Stimulated activated CD4-positive, alpha-beta T cell treated with anti-CD3 and anti-CD28 coated beads, Interleukin-1b, Interleukin-23, amount 100 ng/mL, for 4 hours (primary cell): Measurements from ENCODE around the gene ZBED2.

Experiments used
- DNase-seq, 2 donors: peaks; one replicate each; pipeline ENCODE4 v3.0.0-alpha.2; 2020; ENCODE audit warnings: low read depth in 2 of 2

The ZBED2 gene

DNA sequence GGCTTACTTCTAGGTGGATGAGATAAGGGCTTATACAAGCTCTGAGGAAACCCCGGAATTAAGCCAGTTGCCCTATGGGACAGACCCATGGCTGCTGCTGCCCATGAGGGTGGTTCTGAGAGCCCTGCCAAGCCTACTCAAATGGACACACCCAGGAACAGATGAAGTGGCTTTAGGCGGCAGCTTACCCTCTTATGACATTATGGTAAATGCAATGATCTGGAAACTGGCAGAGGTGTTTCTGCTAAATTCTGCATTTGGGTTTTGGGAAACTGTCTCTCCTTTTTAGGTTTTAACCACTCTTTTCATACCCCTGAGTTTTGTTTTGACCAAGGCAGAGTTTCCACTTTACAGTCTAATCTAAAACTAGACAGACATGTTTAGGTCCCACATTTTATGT is 9.0 kb upstream of the ZBED2 start:
- DNase-seq = no peak

DNA sequence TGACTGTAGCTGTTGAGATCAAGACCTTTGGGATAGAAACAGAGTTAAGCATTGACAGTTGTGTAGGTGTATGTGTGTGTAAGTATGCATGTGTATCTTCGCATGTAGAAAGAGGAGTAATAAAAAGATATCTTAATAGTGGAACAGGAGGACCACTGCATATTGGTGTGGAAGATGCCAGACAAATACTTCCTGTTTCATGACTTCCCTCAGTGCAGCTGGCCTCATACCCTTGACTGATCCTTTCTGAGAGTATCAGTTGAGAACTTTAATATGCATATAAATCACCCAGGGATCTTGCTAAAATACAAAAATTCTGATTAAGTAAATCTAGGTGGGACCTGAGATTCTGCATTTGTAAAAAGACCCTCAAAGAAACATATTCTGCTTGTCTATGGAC is 8.5 kb upstream of the ZBED2 start:
- DNase-seq = no peak

DNA sequence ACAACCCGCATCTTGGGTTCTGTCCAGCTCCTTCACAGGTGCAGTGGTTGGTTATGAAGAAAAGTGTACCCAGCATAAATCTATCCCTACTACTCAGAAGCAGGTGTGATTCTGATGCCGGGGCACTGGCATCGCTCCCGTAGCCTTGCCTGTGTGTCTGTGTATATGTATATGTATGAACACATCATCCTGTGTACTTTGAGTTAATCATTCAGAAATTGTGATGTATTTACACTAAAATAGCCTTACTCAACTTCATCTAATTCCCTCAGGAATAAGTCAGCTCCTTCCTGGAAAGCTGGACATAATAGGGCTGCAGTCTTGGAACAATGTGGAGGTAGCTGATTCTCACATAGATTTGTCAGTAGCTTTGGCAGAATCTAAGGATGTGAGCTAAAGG is 6.7 kb upstream of the ZBED2 start:
- DNase-seq = no peak

DNA sequence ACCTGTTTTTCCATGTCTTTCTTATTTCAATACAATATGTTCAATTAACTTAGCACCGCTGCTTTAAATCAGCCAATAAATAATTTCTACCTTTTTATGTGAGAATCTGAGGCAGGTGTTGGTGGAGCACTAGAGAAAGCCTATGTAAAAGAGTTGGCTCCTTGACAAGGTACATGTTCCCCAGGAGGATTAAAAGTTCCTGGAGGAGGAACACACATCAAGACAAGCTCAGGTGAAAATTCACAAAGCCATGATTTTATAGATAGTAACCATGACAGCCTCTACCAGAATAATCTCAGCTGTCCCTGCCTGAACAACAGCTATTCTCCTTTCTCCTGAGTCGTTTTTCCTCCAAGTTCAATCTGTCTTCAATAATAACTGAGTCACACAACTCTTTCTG is 3.4 kb upstream of the ZBED2 start:
- DNase-seq = no peak

DNA sequence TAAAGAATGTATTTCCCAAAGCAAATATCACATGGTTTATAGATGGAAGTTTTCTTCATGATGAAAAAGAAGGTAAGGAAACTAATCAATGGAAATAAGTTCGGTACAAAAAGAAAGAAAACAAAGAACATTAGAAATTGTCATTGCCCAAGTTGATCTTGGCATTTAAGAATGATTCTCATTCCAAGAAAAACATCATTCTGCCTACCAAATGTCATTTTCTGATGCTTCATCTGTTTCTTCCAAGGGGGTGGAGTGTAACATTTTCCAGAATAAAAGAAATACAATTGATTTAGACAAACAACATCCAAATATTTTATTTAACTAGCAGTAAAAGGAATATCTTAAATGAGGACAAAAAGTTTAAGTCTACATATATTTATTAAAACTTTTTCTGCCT is 3.0 kb upstream of the ZBED2 start:
- DNase-seq = no peak

DNA sequence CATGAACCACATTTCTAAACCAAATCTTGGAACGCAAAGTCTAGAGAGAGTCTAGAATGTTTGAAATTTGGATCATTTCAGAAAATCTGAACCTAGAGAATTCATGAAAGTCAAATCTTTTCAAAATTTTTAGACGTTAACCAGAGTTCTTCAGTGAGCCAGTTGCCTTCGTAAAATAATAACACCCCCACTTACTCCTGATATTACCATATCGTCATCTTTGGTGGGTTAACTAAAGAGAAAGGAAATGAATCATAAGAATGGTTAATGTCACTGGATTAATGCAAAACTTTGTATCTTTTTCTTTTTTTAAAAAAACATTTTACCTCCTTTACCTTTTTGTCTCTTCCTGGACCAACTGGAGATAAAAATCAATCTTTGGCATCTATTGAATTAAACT is 1.2 kb upstream of the ZBED2 start:
- no peak for DNase-seq

DNA sequence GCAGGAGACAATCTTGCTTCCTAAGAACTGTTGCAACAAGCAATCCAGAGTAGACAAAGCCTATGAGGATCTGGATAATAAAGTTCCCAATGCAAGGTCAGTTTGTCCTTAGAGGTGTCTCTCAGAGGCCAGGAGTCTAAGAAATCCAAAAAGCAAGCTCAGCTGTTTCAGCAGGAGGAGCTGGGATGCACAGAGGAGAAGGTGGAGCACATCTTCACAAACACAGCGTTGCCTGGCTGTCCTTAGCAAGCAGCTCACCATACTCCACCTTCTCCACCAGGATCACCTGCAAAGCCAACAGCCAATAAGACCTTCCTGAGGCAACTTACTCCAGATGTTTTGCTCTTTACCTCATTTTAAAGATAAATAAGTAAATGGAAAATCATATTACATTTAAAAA is 365 bp downstream of the ZBED2 start:
- DNase-seq = no peak

DNA sequence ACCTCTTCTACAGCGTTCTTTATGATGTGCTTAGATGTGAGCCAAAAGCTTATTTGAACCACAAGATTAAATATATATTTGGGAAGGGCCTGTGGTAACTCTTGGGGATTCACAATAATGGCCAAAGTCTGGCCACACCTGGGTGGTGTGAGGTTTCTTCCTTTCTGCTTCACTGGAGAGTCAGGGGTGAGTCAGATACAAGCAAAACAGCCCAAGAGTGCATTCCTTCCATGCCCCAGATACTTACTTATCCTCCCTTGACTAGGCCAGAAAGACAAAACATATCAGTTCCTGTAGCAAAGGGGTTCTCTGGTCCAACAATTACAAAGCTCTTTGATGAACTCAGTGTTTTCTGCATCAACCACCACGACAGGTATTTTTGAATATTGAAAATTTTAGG is 941 bp downstream of the ZBED2 start:
- DNase-seq = no peak

DNA sequence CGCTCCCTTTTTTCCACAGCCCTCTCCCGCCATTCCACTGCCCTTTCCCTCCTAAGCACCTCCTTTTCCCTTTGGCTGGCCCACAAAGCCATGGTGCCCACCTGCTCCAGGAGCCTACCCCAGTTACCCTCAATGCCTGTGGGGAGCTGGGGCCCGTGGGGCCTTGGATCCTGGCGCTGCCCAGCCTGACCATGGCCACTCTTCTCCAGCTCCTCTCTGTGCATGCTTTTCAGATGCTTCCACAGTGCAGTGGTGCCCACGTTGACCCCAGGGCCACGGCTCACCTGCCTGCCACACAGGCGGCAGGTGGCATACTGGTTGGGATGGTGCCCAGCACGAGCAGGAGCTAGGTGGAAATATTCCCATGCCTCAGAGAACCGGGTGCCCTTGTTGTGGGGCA is 1.5 kb downstream of the ZBED2 start:
- DNase-seq = no peak

DNA sequence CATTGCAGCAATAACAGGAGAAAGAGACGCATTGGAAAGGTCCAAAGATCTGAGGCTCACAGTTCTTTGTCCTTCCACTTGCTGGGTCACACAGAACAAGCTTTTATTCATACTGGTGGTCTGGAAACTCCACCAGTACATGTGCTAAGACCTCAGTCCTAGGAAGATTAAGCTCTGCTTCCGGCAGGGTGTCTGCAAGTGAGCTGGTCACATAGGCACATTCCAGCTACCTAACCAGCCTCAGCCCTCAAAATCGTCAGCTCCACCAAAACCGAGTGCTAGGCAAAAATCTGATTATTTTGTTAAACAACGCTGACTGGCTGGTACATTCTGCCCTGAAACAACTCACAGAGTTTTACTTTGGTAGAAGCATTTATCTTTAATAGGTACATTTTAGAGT is 2.2 kb downstream of the ZBED2 start:
- no peak for DNase-seq

DNA sequence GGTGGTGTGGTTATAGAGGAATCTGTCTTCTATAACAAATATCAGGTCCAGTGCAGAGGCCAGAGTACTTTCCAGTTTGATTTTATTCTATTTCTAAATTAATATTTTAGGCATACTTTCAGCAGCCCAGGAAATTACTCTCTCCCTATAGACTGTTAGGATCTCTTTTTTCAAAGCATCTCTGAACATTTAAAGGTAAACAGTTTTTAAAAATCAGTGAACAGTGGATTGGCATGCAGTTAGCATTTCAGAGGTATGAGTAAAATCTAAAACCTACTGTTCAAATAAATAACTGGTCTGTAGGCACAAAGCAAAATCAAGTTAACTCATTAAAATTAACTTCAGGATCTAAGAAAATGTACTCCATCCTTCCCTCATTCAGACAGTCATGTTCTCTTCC is 3.0 kb downstream of the ZBED2 start:
- no peak for DNase-seq

DNA sequence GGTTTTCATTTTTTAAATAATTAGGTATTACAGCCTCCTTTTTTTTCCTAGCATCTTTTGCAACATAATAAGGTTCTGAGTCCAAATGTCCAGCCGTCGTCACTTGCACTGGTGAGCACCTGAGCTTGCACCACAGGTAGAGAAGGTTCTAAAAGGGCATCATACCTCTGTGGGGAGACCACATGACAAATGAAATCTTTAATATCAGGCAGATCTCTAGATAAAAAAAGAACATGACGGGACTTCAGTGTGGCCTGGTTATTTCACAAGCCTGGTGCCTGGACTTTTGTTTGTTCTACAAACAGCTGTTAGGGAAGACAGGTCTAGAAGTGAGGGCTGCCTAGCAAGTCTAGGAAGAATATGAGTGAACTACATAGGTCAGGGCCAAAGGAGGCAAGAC is 3.6 kb downstream of the ZBED2 start:
- no peak for DNase-seq

DNA sequence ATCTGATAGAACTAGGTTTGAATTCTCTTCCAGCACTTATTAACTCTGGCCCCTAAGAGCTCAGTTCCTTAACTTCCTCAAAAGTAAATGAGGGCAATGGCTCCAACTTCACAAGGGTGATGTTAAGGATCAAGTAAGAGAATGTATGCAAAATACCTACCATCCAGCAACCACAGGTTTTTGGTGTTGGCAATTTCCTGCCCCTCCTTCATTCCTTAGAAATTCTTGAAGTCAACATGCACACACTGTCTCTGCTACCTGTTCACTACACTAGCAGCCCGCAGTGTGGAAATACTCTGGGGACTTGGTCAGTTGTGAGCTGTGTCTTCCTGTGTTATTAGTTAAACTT is 5.0 kb downstream of the ZBED2 start:
- no peak for DNase-seq

DNA sequence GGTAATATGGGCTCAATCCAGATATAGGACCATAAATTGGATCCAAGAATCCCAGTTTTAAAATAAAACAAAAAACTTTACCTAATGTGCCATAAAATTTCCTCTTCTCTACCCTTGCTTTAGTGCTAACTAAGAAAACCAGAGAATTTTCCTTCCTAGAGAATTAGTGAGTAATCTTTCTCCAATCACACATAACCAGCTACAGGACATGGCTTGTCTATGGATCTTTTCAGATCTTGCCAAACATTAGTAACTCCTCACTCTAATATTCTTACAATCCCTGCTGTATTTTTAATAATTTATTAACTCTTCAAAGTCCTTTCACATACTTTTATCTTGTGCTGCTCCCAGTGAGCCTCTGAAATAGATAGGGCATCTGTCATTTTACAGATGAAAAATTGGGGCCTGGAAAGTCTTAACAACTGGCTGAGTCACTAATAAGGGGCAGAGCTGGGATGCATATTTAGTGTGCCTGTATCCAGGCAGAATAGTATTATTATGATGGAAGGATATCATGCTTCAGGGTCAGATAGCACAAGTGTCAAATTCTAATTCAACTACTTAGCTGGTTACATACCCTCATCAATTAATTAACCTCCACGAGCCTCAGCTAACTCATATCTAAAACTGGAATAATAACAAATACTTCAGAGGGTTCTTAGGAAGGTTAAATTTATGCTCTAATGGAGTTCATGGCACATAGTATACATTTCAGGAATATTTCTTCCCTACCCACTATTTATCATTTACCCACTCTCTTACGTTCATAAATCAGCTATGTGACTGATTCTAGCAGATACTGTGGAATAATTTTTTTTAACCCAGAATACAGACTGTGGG is 5.6 kb downstream of the ZBED2 start:
- no peak for DNase-seq

DNA sequence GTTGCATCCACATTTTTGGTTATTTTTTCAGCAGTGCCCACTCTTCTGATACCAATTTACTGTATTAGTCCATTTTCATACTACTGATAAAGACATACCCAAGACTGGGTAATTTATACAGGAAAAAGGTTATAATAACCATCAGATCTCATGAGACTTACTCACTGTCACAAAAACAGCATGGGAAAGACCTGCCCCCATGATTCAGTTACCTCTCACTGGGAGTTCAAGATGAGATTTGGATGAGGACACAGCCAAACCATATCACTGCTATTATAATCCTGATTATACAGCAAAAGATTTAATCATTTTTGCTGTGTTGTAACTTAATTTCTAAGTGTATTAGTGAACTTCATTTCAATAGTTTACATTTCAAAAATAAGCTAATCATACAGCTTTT is 6.6 kb downstream of the ZBED2 start:
- DNase-seq = no peak

DNA sequence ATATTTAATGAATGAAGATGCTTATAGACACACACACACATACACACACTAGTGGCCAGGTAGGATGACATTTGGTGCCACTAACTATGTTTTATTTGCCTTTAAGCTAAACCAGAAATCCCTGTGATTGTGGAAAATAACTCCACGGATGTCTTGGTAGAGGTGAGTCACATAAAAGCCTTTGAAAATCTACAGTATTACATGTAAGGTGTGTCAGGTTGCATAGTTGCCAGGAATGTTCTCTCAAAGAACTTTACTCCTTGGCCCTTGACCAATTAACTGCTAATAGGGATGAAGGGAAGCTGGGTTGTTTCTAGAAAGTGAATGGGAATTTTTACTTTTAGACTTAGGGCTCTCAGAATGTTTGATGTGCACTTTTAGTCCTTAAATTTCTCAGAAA is 9.9 kb downstream of the ZBED2 start:
- no peak for DNase-seq

DNA sequence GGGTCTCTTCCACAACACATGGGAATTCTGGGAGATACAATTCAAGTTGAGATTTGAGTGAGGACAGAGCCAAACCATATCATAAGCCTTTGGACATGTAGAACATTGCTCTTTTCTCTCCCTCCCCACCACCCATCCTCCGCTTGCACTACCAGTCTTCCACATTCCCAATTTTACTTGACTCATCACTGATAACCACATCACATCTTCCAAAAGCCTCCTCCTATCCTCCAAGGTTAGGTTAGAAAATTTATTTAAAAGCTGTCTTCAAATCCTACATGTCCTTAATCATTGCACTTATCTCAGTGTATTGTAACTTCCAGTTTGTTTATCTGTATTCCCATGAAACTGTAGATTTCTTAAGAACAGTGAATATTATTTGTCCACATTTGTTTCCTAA is 10.4 kb downstream of the ZBED2 start:
- no peak for DNase-seq

DNA sequence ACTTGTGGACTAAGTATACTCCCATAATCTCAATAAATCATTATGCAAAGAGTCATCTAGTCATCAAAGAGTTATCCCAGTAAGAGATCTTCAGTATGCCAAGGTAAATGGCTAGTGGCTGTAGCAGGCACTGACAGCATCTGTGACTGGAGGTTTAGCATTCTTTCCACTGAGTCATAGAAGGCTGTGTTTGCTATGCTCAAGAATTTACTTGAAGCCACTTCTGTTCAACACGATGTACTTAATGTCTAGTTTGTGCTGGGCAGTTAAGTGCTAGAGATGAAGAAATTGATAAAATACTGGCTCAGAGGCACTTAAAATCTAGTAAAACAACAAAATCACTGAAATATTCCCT is 13.0 kb downstream of the ZBED2 start:
- no peak for DNase-seq

DNA sequence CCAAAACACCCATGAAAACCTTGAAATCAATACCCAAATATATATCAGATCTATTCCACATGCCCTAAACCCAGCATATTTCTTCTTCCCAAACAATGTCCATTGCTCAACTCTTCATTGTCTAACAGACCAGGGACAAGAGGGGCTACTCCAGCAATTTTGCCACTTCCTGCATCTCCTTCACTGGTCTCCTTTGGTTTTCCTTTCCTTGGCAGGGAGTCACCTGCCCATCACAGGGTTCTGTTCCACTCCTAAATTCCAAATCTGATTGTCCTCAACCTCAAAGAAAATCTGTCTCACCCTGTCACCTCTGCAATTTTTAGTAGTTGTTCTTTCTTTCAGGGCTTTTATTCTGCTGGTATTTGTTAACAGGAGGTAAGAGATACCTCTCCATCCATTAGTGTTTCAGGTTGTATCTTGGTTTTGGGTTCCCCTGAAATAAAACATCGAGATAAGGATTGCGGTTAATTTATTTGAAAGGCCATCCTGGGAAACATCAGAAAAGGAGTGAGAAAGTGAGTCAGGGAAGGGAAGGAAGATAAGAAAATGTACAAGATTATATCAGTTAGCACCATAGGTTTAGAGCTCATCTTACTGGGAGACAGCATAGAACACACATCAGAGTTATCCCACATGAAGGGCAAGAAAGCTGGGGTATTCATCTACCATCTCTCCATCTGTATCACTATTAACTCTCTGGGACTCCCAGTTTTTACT is 13.6 kb downstream of the ZBED2 start:
- DNase-seq = no peak

DNA sequence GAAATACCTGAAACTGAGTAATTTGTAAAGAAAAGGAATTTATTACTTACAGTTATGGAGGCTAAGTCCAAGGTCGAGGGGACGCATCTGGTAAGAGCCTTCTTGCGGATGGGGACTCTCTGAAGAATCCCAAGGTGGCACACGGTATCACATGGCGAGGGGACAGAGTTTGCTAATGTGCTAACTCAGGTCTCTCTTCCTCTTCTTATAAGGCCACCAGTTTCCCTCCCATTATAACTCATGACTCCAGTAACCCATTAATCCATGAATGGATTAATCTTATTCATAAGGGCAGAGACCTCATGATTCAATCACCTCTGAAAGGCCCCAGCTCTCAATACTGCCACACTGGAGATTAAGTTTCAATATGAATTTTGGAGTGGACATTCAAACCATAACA is 15.7 kb downstream of the ZBED2 start:
- no peak for DNase-seq

DNA sequence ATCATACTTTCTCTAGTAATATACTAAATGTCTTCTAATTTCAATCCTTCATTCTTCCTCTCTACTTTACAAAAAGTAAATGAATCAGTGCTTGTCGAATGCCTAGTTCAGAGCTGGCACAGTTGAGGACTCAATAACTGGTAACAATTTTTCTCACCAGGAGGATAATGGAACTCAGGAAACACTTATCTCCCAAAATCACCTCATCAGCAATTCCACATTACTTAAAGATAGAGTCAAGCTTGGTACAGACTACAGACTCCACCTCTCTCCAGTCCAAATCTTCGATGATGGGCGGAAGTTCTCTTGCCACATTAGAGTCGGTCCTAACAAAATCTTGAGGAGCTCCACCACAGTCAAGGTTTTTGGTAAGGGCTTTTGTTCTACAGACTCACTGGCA is 16.3 kb downstream of the ZBED2 start:
- DNase-seq = no peak

DNA sequence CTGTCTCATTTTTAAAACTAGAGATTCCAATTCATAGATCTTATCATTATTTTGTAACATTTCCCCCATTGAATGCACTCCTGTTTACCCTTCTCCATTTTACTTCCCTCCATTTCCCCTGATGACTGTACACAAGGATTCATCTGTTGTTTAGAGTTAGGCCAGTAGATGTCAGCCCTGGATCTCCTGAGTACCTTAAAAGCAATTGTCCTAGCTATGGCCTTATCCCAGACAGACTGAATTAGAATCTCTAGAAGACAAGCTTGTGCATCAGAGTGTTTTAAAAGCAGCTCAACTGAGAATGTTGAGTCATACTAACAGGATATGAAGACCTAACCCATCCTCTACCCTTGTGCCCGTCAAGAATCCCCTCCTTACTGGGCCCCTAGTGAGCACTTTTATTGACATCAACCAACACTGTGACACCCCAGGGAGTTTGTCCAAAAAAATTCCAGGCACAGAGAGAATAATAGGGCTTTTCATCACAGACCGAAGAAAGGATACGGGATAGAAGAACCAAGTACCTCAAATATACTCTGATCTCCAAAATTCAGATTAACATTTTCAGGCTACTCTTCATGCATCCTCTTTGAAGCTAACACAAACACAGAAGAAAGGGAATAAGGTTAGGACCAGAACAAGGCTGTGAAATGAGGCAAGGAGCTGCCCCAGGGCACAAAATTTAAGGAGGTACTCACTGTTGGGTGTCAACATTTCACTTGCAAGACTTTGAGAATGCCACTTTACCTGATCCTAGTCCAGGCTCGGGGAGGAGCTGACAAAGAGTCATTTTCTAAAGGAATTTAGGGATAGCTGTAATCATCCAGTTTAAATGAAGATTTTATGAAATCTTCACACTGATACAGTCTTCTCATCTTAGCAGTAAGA is 17.1 kb downstream of the ZBED2 start:
- no peak for DNase-seq

DNA sequence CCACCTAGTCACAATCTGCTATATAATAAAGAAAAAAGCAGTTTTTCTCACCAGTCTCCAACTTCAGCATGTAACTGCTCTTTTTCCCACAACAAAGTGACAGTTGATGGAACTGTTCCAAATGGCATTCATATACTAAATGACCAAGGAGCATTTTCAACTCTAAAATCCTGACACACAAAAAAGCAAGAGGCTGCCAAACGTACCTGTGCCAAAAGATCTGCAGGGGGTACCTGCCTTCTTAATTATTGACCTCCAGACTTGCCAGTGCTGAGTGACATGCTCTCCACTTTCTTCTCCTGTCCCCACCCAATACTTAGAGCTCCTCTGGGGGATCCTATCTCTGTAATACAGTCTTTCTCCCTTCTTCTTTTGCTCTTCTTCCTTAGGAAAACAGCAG is 18.0 kb downstream of the ZBED2 start:
- DNase-seq = no peak
